ENCODE measurements around the gene OBSCN. TPM values are rescaled to one million over a fixed set of nuclear protein-coding genes. Genes with fewer than 3 reads are reported as not detected.

The OBSCN gene
- total RNA-seq, 1 experiment from 2014 or later: 33.3 TPM

DNA sequence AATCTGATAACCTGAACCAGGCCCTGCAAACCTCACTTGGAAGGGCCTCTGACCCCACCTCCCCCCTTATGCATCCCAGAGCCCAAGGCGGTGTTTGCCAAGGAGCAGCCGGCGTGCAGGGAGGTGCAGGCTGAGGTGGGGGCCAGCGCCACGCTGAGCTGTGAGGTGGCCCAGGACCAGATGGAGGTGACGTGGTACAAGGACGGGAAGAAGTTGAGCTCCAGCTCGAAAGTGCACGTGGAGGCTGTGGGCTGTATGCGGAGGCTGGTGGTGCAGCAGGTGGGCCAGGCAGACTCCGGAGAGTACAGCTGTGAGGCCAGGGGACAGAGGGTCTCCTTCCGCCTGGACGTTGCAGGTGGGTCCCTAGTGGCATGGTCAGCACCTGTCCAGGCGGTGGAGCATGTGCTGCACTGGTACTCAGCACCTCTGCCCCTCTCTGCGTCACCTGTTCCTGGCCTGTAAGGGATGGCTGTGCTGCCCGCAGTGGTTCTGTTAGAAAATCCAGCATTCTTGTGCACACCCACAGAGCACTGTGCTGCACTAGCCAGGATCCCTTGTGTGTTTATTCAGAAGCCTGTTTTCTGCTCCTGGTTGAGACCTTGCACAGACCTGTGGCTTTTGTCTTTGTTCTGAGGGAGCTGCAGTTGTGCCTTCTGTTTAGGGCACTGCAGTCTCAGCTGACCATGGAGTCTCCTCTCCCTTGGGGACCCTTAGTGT, 11.6 kb downstream of the OBSCN start:
- Mint-ChIP-seq H3K4me3 (no peak overlapping the region), H3K36me3 (ENCODE audit: insufficient read depth in 1 of 3, low read depth in 3 of 3) (peaks cover 47 to 80% (median 76%) of the 10 kb centered on the region in 3 experiments), H3K9me3 (peaks cover 0 to 2% of the 10 kb centered on the region in 2 experiments; a peak in 1 of 5 replicates), H3K27me3 (ENCODE audit: low read depth) (no peaks in the 10 kb centered on the region), H3K4me1 (peaks cover 0 to 2% of the 10 kb centered on the region in 2 experiments; a peak in 1 of 4 replicates), H3K27ac (no peak overlapping the region)
- H3K79me2 ChIP-seq (ENCODE audit: insufficient read depth, low read length): no peaks in the 10 kb centered on the region
- H3K9me3 ChIP-seq (ENCODE audit: control insufficient read depth, low read depth, low read length): no peaks in the 10 kb centered on the region
- no peak overlapping the region for H4K91ac ChIP-seq (ENCODE audit: insufficient read length, low read depth, low read length)
- no peak overlapping the region for H2BK20ac ChIP-seq (ENCODE audit: low read depth, low read length, poor library complexity, severe bottlenecking)
- H3K79me1 ChIP-seq (ENCODE audit: insufficient read depth, low read depth, low read length, poor library complexity, severe bottlenecking): no peaks in the 10 kb centered on the region
- TF ChIP-seq, protein P1, sequence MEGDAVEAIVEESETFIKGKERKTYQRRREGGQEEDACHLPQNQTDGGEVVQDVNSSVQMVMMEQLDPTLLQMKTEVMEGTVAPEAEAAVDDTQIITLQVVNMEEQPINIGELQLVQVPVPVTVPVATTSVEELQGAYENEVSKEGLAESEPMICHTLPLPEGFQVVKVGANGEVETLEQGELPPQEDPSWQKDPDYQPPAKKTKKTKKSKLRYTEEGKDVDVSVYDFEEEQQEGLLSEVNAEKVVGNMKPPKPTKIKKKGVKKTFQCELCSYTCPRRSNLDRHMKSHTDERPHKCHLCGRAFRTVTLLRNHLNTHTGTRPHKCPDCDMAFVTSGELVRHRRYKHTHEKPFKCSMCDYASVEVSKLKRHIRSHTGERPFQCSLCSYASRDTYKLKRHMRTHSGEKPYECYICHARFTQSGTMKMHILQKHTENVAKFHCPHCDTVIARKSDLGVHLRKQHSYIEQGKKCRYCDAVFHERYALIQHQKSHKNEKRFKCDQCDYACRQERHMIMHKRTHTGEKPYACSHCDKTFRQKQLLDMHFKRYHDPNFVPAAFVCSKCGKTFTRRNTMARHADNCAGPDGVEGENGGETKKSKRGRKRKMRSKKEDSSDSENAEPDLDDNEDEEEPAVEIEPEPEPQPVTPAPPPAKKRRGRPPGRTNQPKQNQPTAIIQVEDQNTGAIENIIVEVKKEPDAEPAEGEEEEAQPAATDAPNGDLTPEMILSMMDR (conservative IDR thresholded peaks at IDR 0.05): no peak
- no peak overlapping the region for H3K14ac ChIP-seq (ENCODE audit: insufficient read depth, low read length)
- H3K27me3 ChIP-seq (ENCODE audit: insufficient read depth, low read length): no peaks in the 10 kb centered on the region
- no peak overlapping the region for H2AFZ ChIP-seq (ENCODE audit: low read length)
- H3K23ac ChIP-seq (ENCODE audit: insufficient read length, low read depth, low read length): no peak overlapping the region
- H3K23me2 ChIP-seq (ENCODE audit: insufficient read length, low read depth, low read length, poor library complexity, severe bottlenecking): no peaks in the 10 kb centered on the region
- no peak overlapping the region for H3K4me2 ChIP-seq (ENCODE audit: insufficient read depth, insufficient read length, low read length)
- DNase-seq: no peak
- no peak overlapping the region for H2BK15ac ChIP-seq (ENCODE audit: low read depth, low read length)
- H3K56ac ChIP-seq (ENCODE audit: insufficient read length, low read depth, low read length): no peak overlapping the region
- no peak overlapping the region for H3K4ac ChIP-seq (ENCODE audit: low read depth, low read length)
- no peak overlapping the region for H3K18ac ChIP-seq (ENCODE audit: insufficient read length, low read depth, low read length)
- H2BK5ac ChIP-seq (ENCODE audit: insufficient read length, low read length): no peak overlapping the region
- H4K8ac ChIP-seq (replicated peaks; ENCODE audit: insufficient read length, low read depth, low read length): no peak overlapping the region
- no peaks in the 10 kb centered on the region for H3K4me1 ChIP-seq (ENCODE audit: insufficient read depth, low read length)
- no peak overlapping the region for H4K5ac ChIP-seq (ENCODE audit: insufficient read length, low read depth, low read length)
- H2BK120ac ChIP-seq (ENCODE audit: low read depth, low read length, poor library complexity, severe bottlenecking): no peak overlapping the region
- H3K27ac ChIP-seq (ENCODE audit: insufficient read length, low read depth, low read length): no peak overlapping the region
- H2AK5ac ChIP-seq (ENCODE audit: insufficient read length, low read length): no peak overlapping the region
- no peak overlapping the region for H2BK12ac ChIP-seq (ENCODE audit: insufficient read length, low read depth, low read length)
- no peaks in the 10 kb centered on the region for H4K20me1 ChIP-seq (ENCODE audit: control insufficient read depth, insufficient read depth, insufficient read length)
- WGBS (ENCODE audit: extremely low coverage, insufficient read length, low lambda C conversion rate): no CpG with 5 or more reads among the region's 16 CpGs
- H3T11ph ChIP-seq (ENCODE audit: low read length): no peak overlapping the region
- H3K9ac ChIP-seq (ENCODE audit: extremely low read depth, insufficient read length, low read length): no peak overlapping the region

Data from H9 (cell line).